Stimulated activated CD4-positive, alpha-beta T cell treated with anti-CD3 and anti-CD28 coated beads, Interleukin-15, amount 100 ng/mL, for 24 hours (primary cell): Measurements from ENCODE around the gene ATP6V0C.
"Not testable (repeated sequence)": the region's sequence is repeated elsewhere in the genome, so short reads cannot be mapped to it uniquely, and the experiment has no call there.

Experiments
- DNase-seq: peaks from one replicate; pipeline ENCODE4 v3.0.0-alpha.2; 2020

ATP6V0C gene

GRCh38 chr16:2560131-2560797, 46.5 kb downstream of the ATP6V0C start:
- not testable (repeated sequence) for DNase-seq

GRCh38 chr16:2560798-2561133, 47.0 kb downstream of the ATP6V0C start:
- peak; percentile 79 for DNase-seq

DNA sequence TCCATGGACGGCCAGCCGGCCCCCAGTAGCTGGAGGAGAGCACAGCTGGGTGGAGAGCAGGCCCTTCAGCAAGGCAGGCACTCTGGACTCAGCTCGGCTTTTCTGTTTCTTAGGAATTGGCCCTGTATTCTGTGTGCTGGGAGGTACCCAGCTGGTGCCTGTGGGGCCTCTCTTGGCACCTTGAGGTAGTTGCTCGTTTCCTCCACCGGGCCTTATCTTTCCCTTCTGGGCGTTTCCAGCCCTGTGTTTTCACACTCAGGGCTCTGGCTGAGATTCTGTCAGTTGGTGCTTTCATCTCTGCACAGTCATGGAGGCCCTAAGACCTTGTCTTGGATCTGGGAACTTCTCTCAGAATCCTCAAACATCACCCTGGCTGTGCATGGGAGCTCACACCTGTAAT, 53.8 kb downstream of the ATP6V0C start:
- DNase-seq = not testable (repeated sequence)

DNA sequence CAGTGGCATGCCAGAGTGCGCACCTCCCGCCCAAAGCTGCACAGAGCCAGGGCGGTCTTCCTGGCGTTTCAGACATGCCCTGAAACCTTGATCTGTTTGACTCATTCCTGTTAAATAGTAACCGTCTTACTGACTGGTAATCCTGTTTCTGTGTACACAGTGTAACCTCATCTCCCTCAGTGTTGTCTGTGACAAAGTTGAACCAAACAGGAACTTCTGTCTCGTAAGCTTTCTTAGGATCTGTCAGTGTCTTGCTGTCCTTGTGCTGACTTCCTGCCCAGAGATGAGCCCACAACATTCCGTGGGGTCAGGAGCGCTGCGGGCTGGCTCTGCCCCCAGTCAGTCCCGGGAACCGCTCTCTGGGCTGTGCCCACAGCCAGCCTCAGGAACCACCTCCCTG, 54.8 kb downstream of the ATP6V0C start:
- DNase-seq = not testable (repeated sequence)
